GM19397 (cell line): ENCODE data around the gene OBSCN.

Experiments used
- ATAC-seq: cut with Tn5 transposase; IDR thresholded peaks from one replicate; pipeline ENCODE4 v1.9.1; 2021; ENCODE audit warnings: mild to moderate bottlenecking, moderate library complexity; ENCODE audit not compliant: unreplicated experiment

Gene OBSCN

DNA sequence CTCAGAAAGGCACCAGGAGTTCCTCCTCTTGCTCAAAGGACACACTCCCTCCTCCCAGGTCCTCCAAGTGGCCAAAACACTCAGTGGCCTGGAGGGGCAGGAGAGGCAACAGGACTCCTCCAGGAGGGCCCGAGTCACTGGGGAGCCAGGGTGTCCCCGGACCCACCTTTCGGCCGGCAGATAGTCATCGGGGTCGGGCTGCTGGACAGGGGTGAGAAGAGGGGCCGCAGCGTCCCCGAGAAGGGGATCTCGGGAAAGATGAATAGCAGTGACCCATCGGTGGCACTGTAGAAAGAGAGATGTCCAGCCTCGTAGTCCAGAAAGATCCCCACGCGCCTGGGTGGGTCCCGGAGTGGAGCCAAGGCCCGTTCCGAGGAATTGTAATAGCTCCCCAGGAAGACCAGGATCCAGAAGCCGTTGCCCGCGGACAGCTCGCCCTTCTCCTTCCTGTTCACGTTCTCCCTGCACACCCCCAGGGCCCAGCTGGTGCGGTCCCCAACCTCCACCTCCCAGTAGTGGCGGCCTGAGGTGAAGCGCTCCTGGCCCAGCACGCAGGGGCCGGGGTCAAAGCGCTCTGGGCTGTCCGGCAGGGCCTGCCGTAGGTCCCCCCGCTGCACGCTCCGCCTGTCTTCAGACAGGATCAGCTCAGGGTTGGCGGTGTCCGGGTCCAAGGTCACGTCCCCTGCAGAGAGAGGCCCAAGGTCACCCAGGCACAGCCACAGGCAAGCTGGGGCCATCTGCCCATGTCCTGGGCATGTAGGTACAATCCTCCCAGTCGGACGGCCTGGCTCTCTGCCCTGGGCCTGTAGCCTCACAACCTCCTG lies 186.9 kb downstream of the OBSCN start:
- ATAC-seq, result no peak

- no peak for ATAC-seq
Observed at GRCh38 chr1:228396770-228397662, 189.2 kb downstream of the OBSCN start.

DNA sequence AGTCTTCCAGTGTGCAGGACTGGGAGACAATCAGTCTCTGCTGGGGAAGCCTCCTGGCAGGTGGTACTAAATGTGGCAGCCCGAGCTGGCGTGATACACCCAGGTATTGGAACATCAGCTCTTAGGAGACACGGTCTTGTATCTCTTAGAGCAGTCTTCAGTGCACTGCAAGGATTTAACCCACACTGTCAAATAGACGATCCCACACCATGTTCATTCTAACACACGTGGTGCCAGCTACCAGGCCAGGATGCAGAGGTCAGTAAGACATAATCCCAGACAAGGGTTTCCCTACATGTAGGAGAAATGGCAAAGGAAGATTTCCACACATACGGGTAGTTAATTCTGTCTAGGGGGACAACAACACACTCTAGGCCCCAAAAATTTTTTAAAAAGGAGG lies 190.1 kb downstream of the OBSCN start:
- ATAC-seq, result no peak

- ATAC-seq, result no peak
Observed at GRCh38 chr1:228398741-228399461, 191.1 kb downstream of the OBSCN start.

DNA sequence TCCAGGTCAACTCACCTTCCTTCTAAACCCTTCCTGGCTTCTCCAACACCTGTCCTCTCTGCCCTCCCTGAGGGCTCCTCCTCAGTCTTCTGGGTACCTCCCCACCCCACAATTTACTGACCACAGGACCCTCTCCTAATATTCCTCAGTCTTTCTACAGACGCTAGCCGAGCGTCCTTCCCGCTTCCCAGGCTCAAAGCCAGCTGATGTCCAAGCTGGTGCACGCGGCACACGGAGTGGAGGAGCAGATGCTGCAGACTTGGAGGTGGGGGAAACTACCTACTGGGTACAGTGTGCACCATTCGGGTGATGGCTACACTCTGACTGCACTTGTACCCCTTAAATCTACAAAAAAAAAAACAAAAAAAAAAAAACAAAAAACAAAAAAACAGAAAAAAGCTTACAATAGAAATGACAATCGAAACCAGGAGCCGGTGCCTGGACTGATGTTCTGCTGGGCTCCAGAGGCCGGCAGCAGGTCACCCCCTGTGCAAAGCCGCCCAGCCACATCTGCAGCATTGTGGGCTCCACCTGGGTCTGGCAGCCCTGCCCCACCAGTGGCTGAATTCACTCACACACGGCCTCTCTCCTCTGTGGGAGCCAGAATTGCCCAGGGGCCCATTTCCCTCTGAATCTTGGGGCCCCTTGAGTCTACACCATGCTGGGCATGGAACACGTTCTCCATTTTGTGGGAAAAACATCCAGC lies 191.8 kb downstream of the OBSCN start:
- no peak for ATAC-seq

DNA sequence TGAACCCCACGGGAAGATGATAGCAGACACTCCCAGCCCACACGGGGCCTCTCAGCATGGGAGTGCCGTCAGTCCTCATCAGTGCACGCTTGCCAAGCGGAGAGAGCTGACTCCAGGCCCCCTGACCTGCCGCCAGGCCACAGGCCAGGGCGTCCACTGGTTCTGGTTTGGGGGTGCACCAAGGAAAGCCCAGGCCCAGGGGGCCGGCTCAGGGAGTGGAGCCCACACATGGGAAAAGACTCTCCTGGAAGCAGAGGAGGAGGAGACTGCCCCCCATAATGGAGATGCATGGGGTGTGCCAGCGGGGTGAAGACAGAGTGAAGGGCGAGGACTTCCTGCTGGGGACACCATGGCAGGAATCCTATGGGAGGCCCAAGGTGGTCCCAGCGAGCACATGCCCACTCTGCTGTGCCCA lies 192.4 kb downstream of the OBSCN start:
- no peak for ATAC-seq

- no peak for ATAC-seq
Observed at GRCh38 chr1:228400692-228401454, 193.0 kb downstream of the OBSCN start.

DNA sequence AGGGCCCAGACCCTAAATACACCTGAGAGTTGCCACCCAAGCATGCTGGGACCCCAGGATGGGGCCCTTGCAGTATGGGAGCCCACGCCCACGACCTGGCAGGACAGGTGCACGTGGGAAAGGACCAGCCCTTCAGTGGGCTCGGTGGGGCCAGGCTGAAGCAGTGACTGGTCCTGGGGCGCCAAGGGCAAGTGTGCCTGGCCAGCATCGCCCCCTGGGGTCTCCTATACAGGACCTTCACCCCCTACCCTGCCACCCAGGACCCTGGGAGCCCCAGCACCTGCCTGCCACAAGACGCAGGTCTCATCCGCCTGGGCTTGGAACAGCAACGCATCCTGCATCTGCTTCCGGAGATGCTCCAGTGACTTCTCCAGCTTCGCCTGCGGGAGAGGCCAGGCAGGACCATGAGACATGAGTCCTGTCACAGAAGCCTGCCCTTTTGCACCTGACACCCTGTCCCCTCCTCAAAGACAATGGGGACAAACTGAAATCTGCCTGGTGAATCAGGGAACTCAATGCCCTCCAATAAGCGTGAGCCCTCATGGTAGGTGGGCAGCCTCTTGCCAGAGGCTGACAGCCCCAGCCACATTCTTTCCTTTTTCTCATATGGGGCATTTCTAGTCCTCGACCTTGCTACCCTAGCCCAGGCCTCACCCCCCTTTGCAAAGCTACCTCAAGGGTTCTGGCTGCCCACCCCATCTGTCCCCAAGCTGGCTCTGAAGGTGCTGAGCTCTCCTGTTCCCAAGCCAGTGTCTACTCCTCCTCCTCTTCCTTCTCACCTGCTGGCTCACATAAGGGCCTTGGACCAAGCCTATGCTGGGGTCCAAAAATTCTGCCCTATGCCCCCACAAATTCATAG lies 194.2 kb downstream of the OBSCN start:
- ATAC-seq, result no peak

DNA sequence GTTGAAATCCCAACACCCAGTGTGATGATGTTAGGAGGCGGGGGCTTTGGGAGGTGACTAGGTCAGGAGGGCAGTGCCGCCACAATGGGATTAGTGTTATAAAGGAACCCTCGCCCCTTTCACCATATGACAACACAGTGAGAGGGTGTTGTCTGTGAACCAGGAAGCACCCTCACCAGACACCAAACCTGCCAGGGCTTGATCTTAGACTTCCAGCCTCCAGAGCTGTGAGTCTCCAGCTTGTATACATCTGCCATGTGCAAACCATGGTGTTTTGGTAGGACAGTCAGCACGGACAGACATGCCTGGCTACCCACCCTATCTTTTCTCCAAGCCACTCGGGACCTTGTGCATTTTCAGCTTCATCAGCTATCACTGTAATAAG lies 194.8 kb downstream of the OBSCN start:
- no peak for ATAC-seq

- no peak for ATAC-seq
Observed at GRCh38 chr1:228403231-228403631, 195.4 kb downstream of the OBSCN start.

DNA sequence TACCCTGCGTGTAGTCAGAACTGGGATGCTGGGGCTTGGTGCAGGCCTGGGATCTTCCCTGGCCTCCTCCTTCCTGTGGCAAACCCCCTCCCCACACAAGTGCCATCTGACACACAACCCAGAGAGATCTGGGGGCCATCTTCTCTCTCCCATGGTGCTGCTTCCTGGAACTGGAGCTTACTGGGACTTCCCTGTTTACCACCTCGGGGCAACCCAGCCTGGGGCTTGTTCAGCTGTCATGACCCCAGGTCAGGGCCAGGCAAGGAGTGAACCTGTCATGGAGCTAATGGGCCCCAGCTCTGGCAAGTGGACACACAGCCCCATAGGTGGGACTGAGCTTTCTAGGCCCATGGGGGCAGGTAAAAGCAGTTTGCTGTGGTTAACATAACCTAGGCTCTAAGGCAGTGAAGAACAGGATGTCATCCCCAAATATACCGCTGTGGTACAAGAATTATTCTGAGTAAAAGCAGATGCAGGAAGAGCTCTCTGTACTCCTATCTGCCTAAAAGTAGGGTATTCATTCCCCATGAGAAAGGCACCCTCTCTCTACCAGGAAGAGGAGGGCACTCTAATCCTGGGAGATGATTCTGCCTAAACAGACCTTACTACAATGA lies 196.4 kb downstream of the OBSCN start:
- no peak for ATAC-seq

GRCh38 chr1:228405200-228405978 lies 197.5 kb downstream of the OBSCN start:
- no peak for ATAC-seq

- ATAC-seq, result peak; percentile 2
Observed at GRCh38 chr1:228405979-228406228, 198.1 kb downstream of the OBSCN start.

DNA sequence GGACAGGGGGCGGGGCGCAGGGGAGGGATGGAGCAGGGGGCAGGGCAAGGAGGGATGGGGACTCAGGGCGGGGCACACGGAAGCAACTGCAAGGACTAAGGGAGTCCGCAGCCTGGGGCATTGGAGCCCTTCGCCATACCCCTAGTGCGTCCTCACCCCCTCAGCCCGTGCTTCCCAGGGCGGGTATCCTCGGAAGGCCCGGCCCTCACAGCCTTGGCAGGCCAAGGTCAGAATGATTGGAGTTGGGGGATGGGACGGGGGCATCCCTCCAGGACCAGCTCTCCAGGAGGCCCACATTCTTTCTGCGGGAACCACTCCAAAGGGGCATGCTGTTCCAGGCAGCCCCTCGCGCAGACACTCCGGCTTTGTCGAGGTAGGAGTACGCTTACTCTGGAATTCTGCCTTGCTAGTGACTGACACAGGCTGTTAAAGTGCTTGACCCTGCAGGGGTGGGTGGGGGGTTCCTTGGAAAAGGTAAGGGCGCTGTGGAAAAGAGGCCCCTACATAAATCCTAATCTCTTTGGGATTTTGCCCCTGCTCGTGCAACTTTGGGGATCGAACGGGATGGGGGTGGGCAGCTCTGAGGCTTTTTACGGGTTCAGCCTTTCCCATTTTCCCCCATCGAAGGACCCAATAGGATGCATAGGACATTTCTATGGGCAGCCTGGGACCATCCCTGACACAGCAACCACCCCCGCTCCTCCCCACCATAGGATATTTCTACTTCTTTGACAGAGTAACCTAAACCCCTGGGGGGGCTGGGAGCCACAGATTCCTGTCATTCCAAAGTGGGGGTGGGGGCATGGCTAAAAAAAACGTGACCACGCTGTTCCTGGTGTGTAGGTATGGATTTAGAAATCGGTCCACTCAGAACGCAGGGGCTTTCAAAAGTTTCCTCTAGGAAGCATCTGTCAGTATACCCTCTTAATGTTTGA lies 199.5 kb downstream of the OBSCN start:
- no peak for ATAC-seq

- no peak for ATAC-seq
Observed at GRCh38 chr1:228408041-228408868, 200.4 kb downstream of the OBSCN start.
